ENCODE data around the gene OGFRL1. TPM values are rescaled to one million over a fixed set of nuclear protein-coding genes. Genes with fewer than 3 reads are reported as not detected.

OGFRL1 gene
- 7.1 TPM for total RNA-seq
- long read RNA-seq, full-length matches to known transcripts = 6 of 15 reads
- long read RNA-seq, partial matches to known transcripts = 0 of 15 reads
- long read RNA-seq, other reads (novel, unspliced or antisense) = 9 of 15 reads

GRCh38 chr6:71288228-71289038 is at the start of gene OGFRL1:
Gene OGFRL1 (plus strand): TSS chr6:71288811. CDS start chr6:71288937, 126 bp downstream.
- peak; percentile 84 for DNase-seq
- Histone ChIP-seq H3K36me3 (no peaks in the 10 kb centered on the region), H3K4me1 (peaks cover 60% of the 10 kb centered on the region), H3K27ac (replicated peaks) (peak within 1 kb of the TSS; percentile 96), H3K9me3 (replicated peaks) (no peaks in the 10 kb centered on the region), H3K4me3 (peak within 1 kb of the TSS; percentile 83), H3K27me3 (ENCODE audit: low read depth) (no peaks in the 10 kb centered on the region)
- intact Hi-C loops (cut with micrococcal nuclease) = loop anchor here (5.0 kb wide), 1 partner anchor 36 kb away; no protein-coding TSS in a partner anchor
- peak; percentile 50 for TF ChIP-seq CTCF (IDR thresholded peaks at IDR 0.05; ENCODE audit: borderline replicate concordance)

GRCh38 chr6:71239694-71240093 is 48.9 kb upstream of the OGFRL1 start:
- no peak for DNase-seq
- no peaks in the 10 kb centered on the region for H3K27me3 ChIP-seq (ENCODE audit: low read depth)
- TF ChIP-seq CTCF (IDR thresholded peaks at IDR 0.05; ENCODE audit: borderline replicate concordance) = no peak
- no peak overlapping the region for H3K4me3 ChIP-seq
- H3K36me3 ChIP-seq = no peaks in the 10 kb centered on the region
- H3K27ac ChIP-seq (replicated peaks) = no peak overlapping the region
- H3K9me3 ChIP-seq (replicated peaks) = peaks cover 21% of the 10 kb centered on the region
- intact Hi-C loops (cut with micrococcal nuclease) = no loop called here
- no peaks in the 10 kb centered on the region for H3K4me1 ChIP-seq

- Histone ChIP-seq H3K27me3 (ENCODE audit: low read depth) (no peaks in the 10 kb centered on the region), H3K4me3 (no peak overlapping the region), H3K27ac (replicated peaks) (no peak overlapping the region), H3K9me3 (replicated peaks) (peaks cover 30% of the 10 kb centered on the region), H3K36me3 (no peaks in the 10 kb centered on the region), H3K4me1 (peaks cover 16% of the 10 kb centered on the region)
- intact Hi-C loops (cut with micrococcal nuclease) = no loop called here
- TF ChIP-seq CTCF (IDR thresholded peaks at IDR 0.05; ENCODE audit: borderline replicate concordance) = no peak
- no peak for DNase-seq
Measured at GRCh38 chr6:71245265-71246049, 43.2 kb upstream of the OGFRL1 start.

- Histone ChIP-seq H3K9me3 (replicated peaks) (peaks cover 28% of the 10 kb centered on the region), H3K4me3 (no peak overlapping the region), H3K36me3 (no peaks in the 10 kb centered on the region), H3K27ac (replicated peaks) (no peak overlapping the region), H3K27me3 (ENCODE audit: low read depth) (no peaks in the 10 kb centered on the region), H3K4me1 (peaks cover 28% of the 10 kb centered on the region)
- no peak for DNase-seq
- intact Hi-C loops (cut with micrococcal nuclease) = no loop called here
- no peak for TF ChIP-seq CTCF (IDR thresholded peaks at IDR 0.05; ENCODE audit: borderline replicate concordance)
Measured at GRCh38 chr6:71246596-71246995, 42.0 kb upstream of the OGFRL1 start.

GRCh38 chr6:71248306-71248765 is 40.3 kb upstream of the OGFRL1 start:
- Histone ChIP-seq H3K27ac (replicated peaks) (peak overlapping the region; percentile 76), H3K27me3 (ENCODE audit: low read depth) (no peaks in the 10 kb centered on the region), H3K4me1 (peaks cover 43% of the 10 kb centered on the region), H3K9me3 (replicated peaks) (peaks cover 11% of the 10 kb centered on the region), H3K36me3 (no peaks in the 10 kb centered on the region), H3K4me3 (no peak overlapping the region)
- intact Hi-C loops (cut with micrococcal nuclease) = no loop called here
- TF ChIP-seq CTCF (IDR thresholded peaks at IDR 0.05; ENCODE audit: borderline replicate concordance) = no peak
- DNase-seq = no peak
